Activated effector memory CD4-positive, alpha-beta T cell treated with Interleukin-2 at 50 U/mL for 16 hours (primary cell): ENCODE data around the gene CRAT.

ENCODE experiments used
- DNase-seq: peaks from one replicate; pipeline ENCODE4 v3.0.0-alpha.2; 2020

Gene CRAT

DNA sequence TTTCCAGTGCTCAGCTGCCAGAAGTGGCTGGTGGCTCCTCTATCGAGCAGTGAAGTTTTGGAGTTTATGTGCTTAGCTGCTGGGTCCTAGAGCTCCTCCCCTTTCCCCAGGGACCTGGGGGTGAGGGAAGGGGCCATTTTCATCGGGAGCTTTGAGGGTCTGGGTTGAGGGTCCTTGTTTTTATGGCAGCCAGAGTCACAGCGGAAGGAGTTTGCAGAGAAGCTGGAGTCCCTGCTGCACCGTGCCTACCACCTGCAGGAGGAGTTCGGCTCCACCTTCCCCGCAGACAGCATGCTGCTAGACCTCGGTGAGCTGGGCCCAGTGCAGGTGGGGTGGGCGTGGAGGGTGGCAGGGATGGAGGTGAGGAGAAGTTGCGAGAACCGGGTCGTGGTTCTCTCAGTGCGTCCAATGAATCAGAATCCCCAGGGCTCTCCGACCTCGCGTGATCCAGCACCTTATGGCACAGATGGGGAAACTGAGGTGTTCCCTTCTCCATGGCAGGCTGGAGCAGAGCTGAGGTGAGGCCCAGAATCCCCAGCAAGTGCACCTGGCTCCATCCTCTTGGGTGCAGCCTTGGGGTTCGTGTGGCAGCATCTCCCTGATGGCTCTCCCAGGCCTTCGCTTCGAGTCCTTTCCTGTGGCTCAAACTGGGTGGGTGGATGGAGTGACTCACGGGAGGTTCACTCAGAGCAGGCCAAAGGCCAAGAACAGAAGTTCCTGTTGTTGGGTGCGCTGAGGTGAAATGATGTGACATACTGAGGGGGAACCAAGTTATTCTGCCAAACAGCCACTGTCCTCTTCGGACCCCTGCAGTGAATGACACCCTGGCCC, 51.4 kb downstream of the CRAT start:
- DNase-seq = no peak

GRCh38 chr9:129054163-129054851, 56.3 kb downstream of the CRAT start:
- no peak for DNase-seq

- no peak for DNase-seq
Measured at GRCh38 chr9:129053020-129053419, 57.6 kb downstream of the CRAT start.

GRCh38 chr9:129052592-129052991, 58.0 kb downstream of the CRAT start:
- no peak for DNase-seq
